ENCODE measurements around the gene PIK3AP1. TPM values are rescaled to one million over a fixed set of nuclear protein-coding genes. Genes with fewer than 3 reads are reported as not detected.

Gene PIK3AP1
- total and polyA plus RNA-seq, 2 of the 13 experiments (the other 11 are each of a cell fraction or from before 2014, with no cell fraction given), result 3.6 to 13.8 TPM

GRCh38 chr10:96587264-96588059 is 132.9 kb downstream of the PIK3AP1 start (continued):
- TF ChIP-seq ZNF800 (CRISPR knock-in tag; IDR thresholded peaks at IDR 0.05) (peak; percentile 29; the same call in 1 of the 2 replicates), ZNF574 (CRISPR knock-in tag; IDR thresholded peaks at IDR 0.05) (0 out of 2 replicates have a peak, but pooled peaks have one; percentile 4), ZSCAN12 (CRISPR knock-in tag; IDR thresholded peaks at IDR 0.05) (0 out of 2 replicates have a peak, but pooled peaks have one; percentile 13), ZNF543 (CRISPR knock-in tag; IDR thresholded peaks at IDR 0.05) (no peak), YY1 (IDR thresholded peaks at IDR 0.05; ENCODE audit: insufficient read depth, insufficient replicate concordance, low read depth, low read length) (no peak), RNF2 (conservative IDR thresholded peaks at IDR 0.05; ENCODE audit: low read depth) (0 out of 2 replicates have a peak, but pooled peaks have one; percentile 4), ZNF687 (CRISPR knock-in tag; IDR thresholded peaks at IDR 0.05) (peak; percentile 28; the same call in 1 of the 2 replicates), GTF3A (CRISPR knock-in tag; conservative IDR thresholded peaks at IDR 0.05) (no peak), TFAP4 (IDR thresholded peaks at IDR 0.05; ENCODE audit: borderline replicate concordance, low read depth) (no peak), ZFP90 (CRISPR knock-in tag; IDR thresholded peaks at IDR 0.05; ENCODE audit: borderline replicate concordance) (0 out of 2 replicates have a peak, but pooled peaks have one; percentile 59), ZNF224 (CRISPR knock-in tag; IDR thresholded peaks at IDR 0.05) (no peak), ZEB1 (IDR thresholded peaks at IDR 0.05; ENCODE audit: insufficient replicate concordance, low read depth) (no peak), IRF1 (CRISPR knock-in tag; IDR thresholded peaks at IDR 0.05; ENCODE audit: low read depth) (no peak), GABPA (IDR thresholded peaks at IDR 0.05; ENCODE audit: low read depth, low read length) (no peak), GABPA (CRISPR knock-in tag; IDR thresholded peaks at IDR 0.05; ENCODE audit: low read depth) (peak; percentile 50; the same call in 1 of the 2 replicates), POLR2AphosphoS5 (IDR thresholded peaks at IDR 0.05; ENCODE audit: low read depth, low read length) (no peak), GATAD2A (CRISPR knock-in tag; IDR thresholded peaks at IDR 0.05) (0 out of 2 replicates have a peak, but pooled peaks have one; percentile 19)
